ENCODE measurements around the gene CAP2. TPM values are rescaled to one million over a fixed set of nuclear protein-coding genes. Genes with fewer than 3 reads are reported as not detected.

CAP2 gene
- total RNA-seq, 2 donors from 2014 or later: 2.7 to 10.4 TPM

DNA sequence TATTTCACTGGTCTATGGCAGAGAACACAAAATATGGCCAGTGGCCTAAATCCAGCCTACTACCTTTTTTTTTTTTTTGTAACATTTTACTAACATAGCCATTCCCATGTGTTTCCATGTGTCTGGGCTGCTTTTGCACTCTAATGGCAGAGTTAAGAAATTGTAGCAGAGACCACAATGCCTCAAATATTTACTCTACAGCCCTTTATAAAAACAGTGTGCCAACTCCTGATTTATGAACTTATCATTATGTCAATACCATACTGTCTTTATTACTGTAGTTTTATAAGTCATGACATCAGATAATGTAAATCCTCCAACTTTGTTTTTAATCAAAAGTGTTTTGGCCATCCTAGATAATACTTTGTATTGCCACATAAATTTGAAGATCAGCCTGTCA lies 27.4 kb upstream of the CAP2 start:
- no peak for DNase-seq
- Histone ChIP-seq H3K9ac (ENCODE audit: low read depth in 2 of 2, low read length in 2 of 2) (no peak overlapping the region), H3K4me1 (no peaks in the 10 kb centered on the region), H3K9me3 (no peaks in the 10 kb centered on the region), H3K27ac (no peak overlapping the region), H3K27me3 (no peaks in the 10 kb centered on the region), H3K4me3 (no peak overlapping the region), H3K36me3 (no peaks in the 10 kb centered on the region)
- intact Hi-C loops (cut with DNase I): no loop called here
- TF ChIP-seq, protein P1, sequence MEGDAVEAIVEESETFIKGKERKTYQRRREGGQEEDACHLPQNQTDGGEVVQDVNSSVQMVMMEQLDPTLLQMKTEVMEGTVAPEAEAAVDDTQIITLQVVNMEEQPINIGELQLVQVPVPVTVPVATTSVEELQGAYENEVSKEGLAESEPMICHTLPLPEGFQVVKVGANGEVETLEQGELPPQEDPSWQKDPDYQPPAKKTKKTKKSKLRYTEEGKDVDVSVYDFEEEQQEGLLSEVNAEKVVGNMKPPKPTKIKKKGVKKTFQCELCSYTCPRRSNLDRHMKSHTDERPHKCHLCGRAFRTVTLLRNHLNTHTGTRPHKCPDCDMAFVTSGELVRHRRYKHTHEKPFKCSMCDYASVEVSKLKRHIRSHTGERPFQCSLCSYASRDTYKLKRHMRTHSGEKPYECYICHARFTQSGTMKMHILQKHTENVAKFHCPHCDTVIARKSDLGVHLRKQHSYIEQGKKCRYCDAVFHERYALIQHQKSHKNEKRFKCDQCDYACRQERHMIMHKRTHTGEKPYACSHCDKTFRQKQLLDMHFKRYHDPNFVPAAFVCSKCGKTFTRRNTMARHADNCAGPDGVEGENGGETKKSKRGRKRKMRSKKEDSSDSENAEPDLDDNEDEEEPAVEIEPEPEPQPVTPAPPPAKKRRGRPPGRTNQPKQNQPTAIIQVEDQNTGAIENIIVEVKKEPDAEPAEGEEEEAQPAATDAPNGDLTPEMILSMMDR (IDR thresholded peaks at IDR 0.05): no peak

DNA sequence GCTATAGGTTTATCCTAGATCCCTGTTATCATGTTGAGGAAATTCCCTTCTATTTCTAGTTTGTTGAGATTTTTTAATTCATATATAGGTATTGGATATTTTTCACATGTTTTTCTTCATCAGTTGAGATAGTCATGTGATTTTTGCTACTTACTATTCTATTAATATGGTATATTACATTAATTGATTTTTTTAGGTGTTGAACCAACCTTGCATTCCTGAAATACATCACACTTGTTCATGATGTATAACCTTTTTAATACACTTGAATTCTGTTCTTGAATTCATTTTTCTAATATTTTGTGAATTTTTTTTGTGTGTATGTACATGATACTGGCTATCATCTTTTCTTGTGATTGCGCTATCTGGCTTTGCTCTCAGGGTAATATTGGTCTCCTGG lies 25.5 kb upstream of the CAP2 start:
- Histone ChIP-seq H3K36me3 (no peaks in the 10 kb centered on the region), H3K4me1 (no peaks in the 10 kb centered on the region), H3K9ac (ENCODE audit: low read depth in 2 of 2, low read length in 2 of 2) (no peak overlapping the region), H3K9me3 (no peaks in the 10 kb centered on the region), H3K27ac (no peak overlapping the region), H3K4me3 (no peak overlapping the region), H3K27me3 (no peaks in the 10 kb centered on the region)
- DNase-seq: no peak
- TF ChIP-seq, protein P1 (IDR thresholded peaks at IDR 0.05): no peak
- intact Hi-C loops (cut with DNase I): no loop called here

DNA sequence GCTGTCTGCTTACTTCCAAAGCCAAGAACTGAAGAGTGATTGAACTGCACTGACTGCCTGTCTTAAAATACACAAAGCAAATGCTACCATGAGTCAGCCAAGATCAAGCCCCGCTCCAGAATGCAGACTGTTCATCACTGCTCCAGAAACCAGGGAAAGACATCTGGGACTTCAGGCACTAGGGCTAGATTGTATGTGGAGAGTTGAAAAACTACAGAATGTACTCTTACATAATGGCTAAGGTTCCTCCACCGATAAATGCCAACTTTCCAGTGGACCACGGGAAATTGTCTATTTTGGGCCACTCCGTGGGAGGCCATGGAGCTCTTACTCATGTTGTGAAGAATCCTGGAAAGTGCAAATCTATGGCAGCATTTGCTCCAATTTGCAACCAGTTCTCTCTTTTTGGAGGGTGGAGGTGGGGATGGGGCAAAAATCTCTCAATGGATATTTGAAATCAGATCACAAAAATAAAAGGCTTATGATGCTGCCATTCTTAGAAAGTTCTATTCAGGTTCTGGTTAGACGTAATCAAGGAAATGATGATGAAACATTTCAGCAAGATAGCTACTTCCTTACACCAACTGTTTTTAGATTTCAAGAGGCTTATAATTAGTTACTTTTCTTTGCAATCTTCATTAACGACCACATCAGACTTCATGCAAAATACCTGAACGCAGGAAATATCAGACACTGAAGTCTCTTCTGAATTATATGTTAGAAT lies 11.8 kb upstream of the CAP2 start:
- Histone ChIP-seq H3K4me3 (no peak overlapping the region), H3K36me3 (no peaks in the 10 kb centered on the region), H3K9ac (ENCODE audit: low read depth in 2 of 2, low read length in 2 of 2) (no peak overlapping the region), H3K27me3 (no peaks in the 10 kb centered on the region), H3K27ac (no peak overlapping the region), H3K4me1 (no peaks in the 10 kb centered on the region), H3K9me3 (no peaks in the 10 kb centered on the region)
- DNase-seq: no peak
- TF ChIP-seq, protein P1 (IDR thresholded peaks at IDR 0.05): no peak
- intact Hi-C loops (cut with DNase I): no loop called here

DNA sequence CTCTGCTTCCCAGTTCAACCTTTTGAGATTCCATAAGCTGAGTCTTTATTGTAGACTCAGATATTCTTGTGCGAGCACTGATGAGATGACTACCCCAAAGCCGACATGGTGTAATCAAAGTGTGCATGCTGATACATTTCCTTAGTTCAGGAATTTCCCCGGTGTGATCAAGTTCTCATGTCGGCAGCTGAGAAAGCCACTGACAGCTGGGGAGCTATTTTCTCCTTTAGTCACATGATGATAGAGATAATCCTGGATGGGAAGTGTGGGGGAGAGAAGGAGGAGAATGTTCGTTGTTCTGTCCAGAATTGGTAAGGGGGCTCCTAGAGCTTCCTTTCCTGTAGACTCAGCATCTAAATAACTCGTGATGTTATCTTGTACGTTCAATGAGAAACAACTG lies 7.7 kb upstream of the CAP2 start:
- intact Hi-C loops (cut with DNase I): no loop called here
- H3K4me3 ChIP-seq: no peak overlapping the region
- H3K9ac ChIP-seq (ENCODE audit: low read depth in 2 of 2, low read length in 2 of 2): no peak overlapping the region
- DNase-seq: no peak
- no peaks in the 10 kb centered on the region for H3K27me3 ChIP-seq
- no peak overlapping the region for H3K27ac ChIP-seq
- no peaks in the 10 kb centered on the region for H3K4me1 ChIP-seq
- TF ChIP-seq, protein P1 (IDR thresholded peaks at IDR 0.05): no peak
- no peaks in the 10 kb centered on the region for H3K36me3 ChIP-seq
- no peaks in the 10 kb centered on the region for H3K9me3 ChIP-seq

DNA sequence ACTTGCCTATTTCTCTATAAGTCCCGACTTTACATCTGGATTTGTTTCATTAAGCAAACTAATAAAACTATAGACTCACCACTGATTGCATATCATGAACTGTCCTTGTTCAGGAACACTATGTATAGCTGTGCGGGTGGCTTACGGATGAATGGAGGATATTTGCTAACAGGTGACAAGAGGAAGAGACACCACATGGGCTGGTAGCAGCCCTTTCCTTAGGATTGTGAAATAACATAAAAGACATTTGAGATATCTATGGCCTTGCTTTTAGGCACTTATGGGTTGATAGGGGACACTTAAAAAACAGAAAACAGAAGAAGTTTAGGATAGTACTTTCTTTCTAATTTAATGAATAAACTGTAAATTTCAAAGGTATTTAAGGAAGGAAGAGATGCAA lies 5.0 kb upstream of the CAP2 start:
- intact Hi-C loops (cut with DNase I): no loop called here
- no peak overlapping the region for H3K27ac ChIP-seq
- H3K9ac ChIP-seq (ENCODE audit: low read depth in 2 of 2, low read length in 2 of 2): no peak overlapping the region
- no peaks in the 10 kb centered on the region for H3K36me3 ChIP-seq
- DNase-seq: no peak
- no peaks in the 10 kb centered on the region for H3K9me3 ChIP-seq
- TF ChIP-seq, protein P1 (IDR thresholded peaks at IDR 0.05): no peak
- no peak overlapping the region for H3K4me3 ChIP-seq
- no peaks in the 10 kb centered on the region for H3K4me1 ChIP-seq
- no peaks in the 10 kb centered on the region for H3K27me3 ChIP-seq
